Small intestine (tissue), 7 donors: ENCODE results near the gene CCDC88B. TPM values are rescaled to one million over a fixed set of nuclear protein-coding genes. Genes with fewer than 3 reads are reported as not detected.
A peak's percentile ranks its signal among the peaks of the same experiment; 100 is the strongest.

ENCODE experiments used
- DNase-seq, 2 donors: peaks; one replicate each; pipeline versions ENCODE4 v3.0.0 to v3.0.0-alpha.2; 2013
- FAIRE-seq: peaks from 2 replicates; lab custom pipeline; 2012; peaks lifted over from hg19 to GRCh38; lab: Jason Lieb, UNC
- H3K27ac ChIP-seq, 3 donors: one replicate each; pipeline ENCODE4 v1.5.1; 2013; ENCODE audit warnings: low read length in 2 of 3, mild to moderate bottlenecking in 2 of 3, control low read depth in 1 of 3, inconsistent platforms in 1 of 3, low read depth in 1 of 3, moderate library complexity in 1 of 3
- H3K27me3 ChIP-seq, 3 donors: one replicate each; pipeline ENCODE4 v1.6.1; 2013; ENCODE audit warnings: low read length in 3 of 3, inconsistent platforms in 1 of 3; ENCODE audit not compliant: control insufficient read depth in 3 of 3, insufficient read depth in 3 of 3
- H3K36me3 ChIP-seq, 3 donors: one replicate each; pipeline ENCODE4 v1.6.1; 2013; ENCODE audit warnings: low read length in 3 of 3, inconsistent platforms in 1 of 3, low read depth in 1 of 3, mild to moderate bottlenecking in 1 of 3, moderate library complexity in 1 of 3; ENCODE audit not compliant: control insufficient read depth in 3 of 3, insufficient read depth in 2 of 3
- H3K4me1 ChIP-seq, 3 donors: one replicate each; pipeline ENCODE4 v1.6.1; 2013; ENCODE audit warnings: low read length in 2 of 3, inconsistent platforms in 1 of 3, low read depth in 1 of 3, mild to moderate bottlenecking in 1 of 3, moderate library complexity in 1 of 3; ENCODE audit not compliant: control insufficient read depth in 3 of 3, insufficient read depth in 2 of 3
- H3K4me3 ChIP-seq, 3 donors: one replicate each; pipeline ENCODE4 v1.5.1; 2013; ENCODE audit warnings: low read length in 3 of 3, control low read depth in 1 of 3, inconsistent platforms in 1 of 3, low read depth in 1 of 3, mild to moderate bottlenecking in 1 of 3, moderate library complexity in 1 of 3
- H3K9me3 ChIP-seq, 2 donors: one replicate each; pipeline ENCODE4 v1.6.1; 2013; ENCODE audit warnings: low read depth in 1 of 2, low read length in 1 of 2; ENCODE audit not compliant: control insufficient read depth in 2 of 2, insufficient read depth in 1 of 2
- WGBS, 3 donors: extraction: QIAGEN DNeasy Blood & Tissue Kit; methylation state at CpG; one replicate each; pipeline ENCODE4 v1.1.7; 2013; 5-methylcytosine and 5-hydroxymethylcytosine counted together
- polyA plus RNA-seq, 4 donors: library from polyadenylated mRNA; stranded (reverse) in 3 of 4; unstranded in 1 of 4; fragments of 200-250 nt in 3 of 4; fragments of 120-200 nt in 1 of 4; gene quantifications; one replicate each; pipeline versions ENCODE4 v1.2.1 to v1.2.3, GENCODE V29; 2013
- donor health status: healthy with polysubstance abuse.
- donor health status: control.
- donor health status: control.
- donor health status: Bipolar disorder and iron deficiency.
- donor health status: healthy.

Gene CCDC88B
- polyA plus RNA-seq, 4 donors: 13.7 to 363 (median 89.8) TPM

DNA sequence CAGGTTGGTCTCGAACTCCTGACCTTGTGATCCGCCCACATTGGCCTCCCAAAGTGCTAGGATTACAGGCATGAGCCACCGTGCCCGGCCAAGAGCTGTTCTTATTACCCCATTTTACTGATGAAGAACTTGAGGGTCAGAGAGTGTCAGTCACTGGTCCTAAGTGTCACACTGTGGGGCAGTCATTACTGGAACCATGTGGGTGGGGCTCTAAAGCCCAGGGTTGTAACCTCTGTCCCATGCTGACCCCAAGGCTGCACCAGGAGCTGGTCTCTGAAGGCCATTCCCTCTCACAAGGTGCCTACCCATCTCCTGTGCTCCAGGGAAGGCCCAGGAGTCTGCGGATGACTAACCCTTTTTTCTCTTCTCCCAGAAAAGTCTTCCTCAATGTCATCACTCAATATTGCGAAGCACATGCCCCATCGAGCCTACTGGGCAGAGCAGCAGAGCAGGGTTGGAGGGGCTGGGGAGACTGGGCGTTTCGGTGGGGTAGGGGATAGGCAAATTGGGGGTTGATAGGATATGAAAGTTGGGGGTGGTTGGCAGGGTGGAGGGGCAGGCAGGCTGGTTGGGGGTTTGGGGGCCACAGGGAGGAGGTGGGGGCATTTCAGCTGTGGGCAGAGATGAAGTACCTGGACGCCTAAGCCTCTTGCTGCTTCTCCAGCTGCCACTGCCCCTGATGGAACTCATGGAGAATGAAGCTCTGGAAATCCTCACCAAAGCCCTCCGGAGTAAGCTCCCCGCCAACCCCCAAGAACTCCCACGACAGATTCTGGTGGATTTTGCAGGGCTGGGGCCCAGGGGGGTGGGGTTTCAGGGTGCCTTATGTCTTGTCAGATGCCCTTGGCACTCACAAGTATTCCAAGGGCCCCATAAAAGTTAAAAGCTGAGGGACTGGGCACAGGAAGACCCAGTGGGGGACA is 36.6 kb upstream of the CCDC88B start:
- 77 to 86% (median 81%) methylated on average over 12 to 13 of the region's 13 CpGs for WGBS, 3 donors
- H3K27me3 ChIP-seq: peaks cover 3 to 38% (median 8%) of the 10 kb centered on the region in 3 donors
- H3K36me3 ChIP-seq: peaks cover 0 to 20% (median 0%) of the 10 kb centered on the region in 3 donors
- DNase-seq: no peak
- peaks cover 0 to 42% (median 5%) of the 10 kb centered on the region in 3 donors for H3K4me1 ChIP-seq
- no peaks in the 10 kb centered on the region for H3K9me3 ChIP-seq
- no peak overlapping the region for H3K4me3 ChIP-seq
- FAIRE-seq: no peak
- peak overlapping the region in 2 of 3 donors; percentile 98 for H3K27ac ChIP-seq

DNA sequence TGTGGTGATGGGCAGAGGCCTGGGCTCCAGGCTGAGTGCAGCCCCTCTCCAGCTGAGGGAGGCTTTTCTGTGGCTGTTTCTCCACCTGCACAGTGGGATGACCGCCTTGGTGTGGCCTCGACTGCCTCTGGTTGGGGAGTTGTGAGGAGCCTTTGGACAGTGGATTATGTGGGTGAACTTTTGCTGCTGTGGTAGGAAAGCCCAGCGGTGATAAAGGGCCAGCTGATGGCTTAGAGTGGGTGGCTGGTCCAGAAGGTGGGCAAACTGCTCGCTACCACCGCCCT is 36.0 kb upstream of the CCDC88B start:
- peaks cover 0 to 42% (median 5%) of the 10 kb centered on the region in 3 donors for H3K4me1 ChIP-seq
- 38 to 48% (median 39%) methylated on average over 4 to 5 of the region's 5 CpGs for WGBS, 3 donors
- H3K9me3 ChIP-seq: no peaks in the 10 kb centered on the region
- H3K27me3 ChIP-seq: peaks cover 3 to 32% (median 7%) of the 10 kb centered on the region in 3 donors
- peak overlapping the region in 2 of 3 donors; percentile 49 to 79 for H3K4me3 ChIP-seq
- peak overlapping the region; percentile 95 to 98 (median 98) for H3K27ac ChIP-seq
- H3K36me3 ChIP-seq: peaks cover 0 to 22% (median 0%) of the 10 kb centered on the region in 3 donors
- FAIRE-seq (no peak), DNase-seq (no peak)

GRCh38 chr11:64304316-64305072 is 35.5 kb upstream of the CCDC88B start:
- Histone ChIP-seq H3K4me3 (peak overlapping the region; percentile 49 to 79 (median 50)), H3K9me3 (no peaks in the 10 kb centered on the region), H3K27me3 (peaks cover under 1 to 27% (median 6%) of the 10 kb centered on the region in 3 donors), H3K4me1 (peaks cover 0 to 42% (median 5%) of the 10 kb centered on the region in 3 donors), H3K27ac (peak overlapping the region; percentile 95 to 98 (median 98)), H3K36me3 (peaks cover 0 to 25% (median 0%) of the 10 kb centered on the region in 3 donors)
- 0 to 1% (median 1%) methylated on average over 45 to 46 of the region's 46 CpGs for WGBS, 3 donors
- DNase-seq: peak; percentile 93 to 95
- no peak for FAIRE-seq

- H3K4me1 ChIP-seq: peaks cover 0 to 35% (median 2%) of the 10 kb centered on the region in 3 donors
- no peaks in the 10 kb centered on the region for H3K9me3 ChIP-seq
- peaks cover 0 to 20% (median 0%) of the 10 kb centered on the region in 3 donors for H3K27me3 ChIP-seq
- FAIRE-seq (no peak), DNase-seq (peak; percentile 99 to 100)
- peaks cover 0 to 25% (median 0%) of the 10 kb centered on the region in 3 donors for H3K36me3 ChIP-seq
- H3K4me3 ChIP-seq: peak within 1 kb of the TSS; percentile 50 to 93 (median 79)
- peak within 1 kb of the TSS; percentile 97 to 98 (median 98) for H3K27ac ChIP-seq
- WGBS, 3 donors: 0 to 2% (median 1%) methylated on average over 48 to 81 of the region's 81 CpGs
Observed at GRCh38 chr11:64305075-64305690, 34.8 kb upstream of the CCDC88B start, which contains the start of gene ESRRA. Gene ESRRA, plus strand, starts transcription at chr11:64305524. Its CDS starts 1,656 bp downstream, at chr11:64307180.

- Histone ChIP-seq H3K36me3 (peaks cover 0 to 31% (median 0%) of the 10 kb centered on the region in 3 donors), H3K4me3 (peak overlapping the region; percentile 48 to 93 (median 64)), H3K27ac (peak overlapping the region; percentile 87 to 97 (median 88)), H3K9me3 (no peaks in the 10 kb centered on the region), H3K4me1 (peaks cover 0 to 30% (median 2%) of the 10 kb centered on the region in 3 donors), H3K27me3 (peaks cover 0 to 13% (median 0%) of the 10 kb centered on the region in 3 donors)
- 0 to 1% (median 1%) methylated on average over 31 to 71 of the region's 71 CpGs for WGBS, 3 donors
- DNase-seq (peak; percentile 89 to 94), FAIRE-seq (no peak)
Observed at GRCh38 chr11:64305691-64306562, 34.1 kb upstream of the CCDC88B start.

- Histone ChIP-seq H3K27ac (peak overlapping the region; percentile 87 to 97 (median 88)), H3K9me3 (no peaks in the 10 kb centered on the region), H3K27me3 (peaks cover 0 to 7% (median 0%) of the 10 kb centered on the region in 3 donors), H3K4me1 (peaks cover 0 to 32% (median 2%) of the 10 kb centered on the region in 3 donors), H3K4me3 (peak overlapping the region; percentile 48 to 93 (median 64)), H3K36me3 (peaks cover 0 to 36% (median 0%) of the 10 kb centered on the region in 3 donors)
- 2 to 23% (median 7%) methylated on average over 9 of the region's 9 CpGs for WGBS, 3 donors
- DNase-seq (no peak), FAIRE-seq (no peak)
Observed at GRCh38 chr11:64306563-64306875, 33.5 kb upstream of the CCDC88B start.

GRCh38 chr11:64306876-64307622 is 33.0 kb upstream of the CCDC88B start:
- Histone ChIP-seq H3K9me3 (no peaks in the 10 kb centered on the region), H3K4me3 (peak overlapping the region; percentile 48 to 93 (median 64)), H3K27ac (peak overlapping the region; percentile 87 to 97 (median 88)), H3K27me3 (peaks cover 0 to 1% (median 0%) of the 10 kb centered on the region in 3 donors), H3K36me3 (peaks cover 0 to 38% (median 0%) of the 10 kb centered on the region in 3 donors), H3K4me1 (peaks cover 0 to 32% (median 2%) of the 10 kb centered on the region in 3 donors)
- DNase-seq: peak; percentile 83 to 86
- WGBS, 3 donors: 33 to 66% (median 41%) methylated on average over 13 to 15 of the region's 15 CpGs
- FAIRE-seq: no peak
